Heart left ventricle (tissue), 16 donors: Measurements from ENCODE around the gene ZNF362. TPM values are rescaled to one million over a fixed set of nuclear protein-coding genes. Genes with fewer than 3 reads are reported as not detected.
A peak's percentile ranks its signal among the peaks of the same experiment; 100 is the strongest.

Experiments
- ATAC-seq, 4 donors: fragments of 200-7000 bp; cut with Tn5 transposase; one replicate each; pipeline ENCODE4 v1.9.1; 2020 to 2022; ENCODE audit warnings: moderate library complexity in 4 of 4, mild to moderate bottlenecking in 3 of 4, moderate number of reproducible peaks in 1 of 4
- DNase-seq, 5 donors: peaks; one replicate each; pipeline ENCODE4 v3.0.0-alpha.2; 2020
- H3K27ac ChIP-seq, 12 donors: fragments of 200-600 bp; sonication (generic) in 4 of 12; one replicate each; pipeline versions ENCODE4 v1.5.0 to v1.8.0; 2016 to 2022; ENCODE audit warnings: mild to moderate bottlenecking in 2 of 12
- H3K27me3 ChIP-seq, 9 donors: fragments of 200-600 bp; sonication (generic) in 2 of 9; one replicate each; pipeline versions ENCODE4 v1.5.1 to v1.8.0; 2016 to 2022; ENCODE audit warnings: mild to moderate bottlenecking in 3 of 9
- H3K36me3 ChIP-seq, 9 donors: fragments of 200-600 bp; sonication (generic) in 2 of 9; one replicate each; pipeline versions ENCODE4 v1.5.0 to v1.8.0; 2018 to 2022; ENCODE audit warnings: mild to moderate bottlenecking in 2 of 9
- H3K4me1 ChIP-seq, 12 donors: fragments of 200-600 bp; sonication (generic) in 4 of 12; one replicate each; pipeline versions ENCODE4 v1.5.0 to v1.8.0; 2016 to 2022; ENCODE audit warnings: mild to moderate bottlenecking in 3 of 12
- H3K4me3 ChIP-seq, 12 donors: fragments of 200-600 bp; sonication (generic) in 4 of 12; one replicate each; pipeline versions ENCODE4 v1.5.0 to v1.8.0; 2017 to 2022; ENCODE audit warnings: mild to moderate bottlenecking in 9 of 12, moderate library complexity in 4 of 12
- H3K9me3 ChIP-seq, 12 donors: fragments of 200-600 bp; sonication (generic) in 4 of 12; one replicate each; pipeline versions ENCODE4 v1.5.0 to v1.8.0; 2016 to 2022; ENCODE audit warnings: mild to moderate bottlenecking in 1 of 12
- POLR2A ChIP-seq, 2 donors: fragments of 450-650 bp; IDR thresholded peaks; one replicate each; pipeline ENCODE4 v1.6.1; 2017; ENCODE audit warnings: antibody characterized with exemption in 2 of 2, mild to moderate bottlenecking in 2 of 2, moderate library complexity in 2 of 2
- WGBS, 4 donors: extraction: QIAGEN DNeasy Blood & Tissue Kit in 2 of 4; methylation state at CpG; one replicate each; pipeline versions ENCODE4 v1.1.5 to v1.1.7; 2013 to 2018; 5-methylcytosine and 5-hydroxymethylcytosine counted together
- intact Hi-C, 10 donors: fragments of 100-400 bp; cut with DNase I; formaldehyde crosslinking; loops; one replicate each; pipeline versions ENCODE4 v1.11.1 to v1.14.2; 2022
- polyA plus RNA-seq, 2 donors: library from polyadenylated mRNA; stranded (reverse); fragments of 200-250 nt; gene quantifications; one replicate each; pipeline ENCODE4 v1.2.3, GENCODE V29; 2013
- total RNA-seq, 9 donors: library from RNA; depleted of rRNA in 2 of 9; stranded (reverse); fragments of >200 nt in 2 of 9; fragmentation: NEBNext Ultra II Directional in 3 of 9; extraction: Animal tissue kit (Norgen Biotek cat#: 25700) in 3 of 9; gene quantifications; one replicate each; pipeline versions ENCODE4 v1.1.0 to v1.2.4, GENCODE V29; 2016 to 2023
- TF ChIP-seq, protein P1 (sequence below), 12 donors: fragments of 200-600 bp; sonication (generic) in 4 of 12; IDR thresholded peaks; one replicate each; pipeline versions ENCODE4 v1.5.0 to v1.8.0; 2018 to 2022; ENCODE audit warnings: antibody characterized with exemption in 12 of 12, mild to moderate bottlenecking in 5 of 12
- donor health status: ischemic (EF 13 %, LVEDD 7.1; RV severe dilation, severe dysfunction).
- donor health status: healthy with polysubstance abuse.
- donor health status: DM: no; HTN: yes; CAD: no.
- donor health status: DM: no; HTN: no; CAD: no.
- donor health status: ischemic (EF 25% LVEDD 6.9; RV normal size, moderate dysfunction).
- donor health status: ischemic (EF 25% LVEDD 5.7; RV mildly dilated, moderate dysfunction).
- donor health status: healthy.
- donor health status: DM: yes; HTN: yes; CAD: no.
- donor health status: ischemic (EF 35%, LVEDD 5.7; RV mildly dilated, moderate dysfunction).
- donor health status: nonischemic (EF 11% LVEDD 7.7; RV severe dilation, severe dysfunction).
- donor health status: DM: yes; HTN: yes; CAD: no.
- donor health status: PGD.
- donor health status: ischemic (EF 29% LVEDD 5.4; RV normal size, mild dysfunction).
- donor health status: nonischemic (EF 23%, LVEDD 6.1; RV moderate dilation, normal function).

ZNF362 gene
- total and polyA plus RNA-seq, 11 donors = 11.1 to 39.7 (median 32.5) TPM

DNA sequence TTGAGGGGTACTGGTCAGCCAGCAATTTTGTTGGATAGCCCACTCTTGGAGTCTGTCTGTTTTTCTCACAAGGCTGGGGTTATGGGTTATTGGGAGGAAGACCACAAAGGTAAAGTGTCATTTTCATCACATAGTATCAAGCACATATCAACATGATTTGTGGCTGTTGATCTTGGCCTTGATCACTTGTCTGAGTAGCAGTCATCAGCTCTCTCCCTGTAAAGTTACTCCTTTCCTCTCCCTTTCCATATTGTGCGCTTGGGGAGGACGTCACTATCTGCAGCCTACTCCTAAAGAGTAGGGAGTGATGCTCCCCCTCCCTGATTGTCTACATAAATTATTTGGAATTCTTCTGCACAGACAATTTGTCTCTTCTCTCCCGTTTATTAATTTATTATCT lies 1.8 kb upstream of the ZNF362 start:
- no peak for TF ChIP-seq POLR2A (IDR thresholded peaks at IDR 0.05)
- TF ChIP-seq, protein P1, sequence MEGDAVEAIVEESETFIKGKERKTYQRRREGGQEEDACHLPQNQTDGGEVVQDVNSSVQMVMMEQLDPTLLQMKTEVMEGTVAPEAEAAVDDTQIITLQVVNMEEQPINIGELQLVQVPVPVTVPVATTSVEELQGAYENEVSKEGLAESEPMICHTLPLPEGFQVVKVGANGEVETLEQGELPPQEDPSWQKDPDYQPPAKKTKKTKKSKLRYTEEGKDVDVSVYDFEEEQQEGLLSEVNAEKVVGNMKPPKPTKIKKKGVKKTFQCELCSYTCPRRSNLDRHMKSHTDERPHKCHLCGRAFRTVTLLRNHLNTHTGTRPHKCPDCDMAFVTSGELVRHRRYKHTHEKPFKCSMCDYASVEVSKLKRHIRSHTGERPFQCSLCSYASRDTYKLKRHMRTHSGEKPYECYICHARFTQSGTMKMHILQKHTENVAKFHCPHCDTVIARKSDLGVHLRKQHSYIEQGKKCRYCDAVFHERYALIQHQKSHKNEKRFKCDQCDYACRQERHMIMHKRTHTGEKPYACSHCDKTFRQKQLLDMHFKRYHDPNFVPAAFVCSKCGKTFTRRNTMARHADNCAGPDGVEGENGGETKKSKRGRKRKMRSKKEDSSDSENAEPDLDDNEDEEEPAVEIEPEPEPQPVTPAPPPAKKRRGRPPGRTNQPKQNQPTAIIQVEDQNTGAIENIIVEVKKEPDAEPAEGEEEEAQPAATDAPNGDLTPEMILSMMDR (IDR thresholded peaks at IDR 0.05) = no peak
- Histone ChIP-seq H3K9me3 (no peaks in the 10 kb centered on the region), H3K27me3 (no peaks in the 10 kb centered on the region), H3K36me3 (no peaks in the 10 kb centered on the region), H3K4me1 (peaks cover 6 to 33% (median 20%) of the 10 kb centered on the region in 12 donors), H3K4me3 (no peak overlapping the region), H3K27ac (peak overlapping the region in 2 of 12 donors; percentile 92 to 94)
- DNase-seq (no peak), ATAC-seq (no peak)
- WGBS, 4 donors = 82 to 92% (median 88%) methylated on average over 3 of the region's 3 CpGs
- intact Hi-C loops = loop anchor here in 1 of 10 donors (10.0 kb wide), 1 partner anchor 120 kb away; no protein-coding TSS in a partner anchor

DNA sequence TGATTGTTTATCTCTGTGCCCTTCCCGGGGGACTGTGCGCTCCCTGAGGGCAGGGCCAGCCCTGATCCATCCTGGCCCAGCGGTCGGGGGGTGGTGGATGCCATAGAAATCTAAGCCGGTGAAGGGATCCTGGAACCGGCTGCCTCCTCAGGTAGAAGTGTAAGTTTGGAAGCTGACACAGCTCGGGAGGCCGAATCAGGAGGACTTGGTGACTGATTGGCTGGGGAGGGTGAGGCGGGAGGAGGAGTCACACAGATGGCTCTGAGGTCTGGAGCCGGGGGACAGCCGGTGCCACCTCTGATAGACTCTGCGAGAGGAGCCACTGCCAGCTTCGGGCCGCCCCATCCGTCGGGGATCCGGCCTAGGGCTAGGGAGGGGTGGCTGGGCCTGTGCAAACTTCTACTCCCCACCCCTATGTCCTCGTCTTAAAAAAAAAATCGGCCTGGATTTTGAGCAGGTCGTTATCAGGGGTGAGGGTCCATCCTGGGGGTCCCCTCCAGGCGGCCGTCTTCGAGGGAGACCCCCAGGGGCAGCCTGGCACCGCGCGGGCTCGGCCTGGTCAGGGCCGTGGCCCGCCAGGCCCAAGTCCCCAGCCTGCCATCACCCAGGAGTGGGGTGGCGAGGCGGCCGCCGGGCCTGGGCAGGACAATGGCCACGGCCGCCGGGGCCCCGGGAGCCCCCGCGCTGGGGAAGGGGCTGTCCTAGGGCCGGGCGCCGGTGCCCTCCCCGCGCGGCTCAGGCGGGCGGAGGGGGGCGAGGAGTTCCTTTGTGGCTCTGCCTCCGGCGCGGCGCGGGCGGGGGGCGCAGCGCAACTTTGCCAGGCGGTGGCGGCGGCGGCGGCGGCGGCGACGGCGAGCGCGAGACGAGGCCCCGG lies 708 bp upstream of the ZNF362 start:
- Histone ChIP-seq H3K27me3 (no peaks in the 10 kb centered on the region), H3K36me3 (no peaks in the 10 kb centered on the region), H3K27ac (peak overlapping the region; percentile 92 to 98 (median 95)), H3K4me1 (peaks cover 12 to 44% (median 31%) of the 10 kb centered on the region in 12 donors), H3K4me3 (peak overlapping the region; percentile 42 to 99 (median 62)), H3K9me3 (no peaks in the 10 kb centered on the region)
- peak in 1 of 2 donors; percentile 82 for TF ChIP-seq POLR2A (IDR thresholded peaks at IDR 0.05)
- TF ChIP-seq, protein P1 (IDR thresholded peaks at IDR 0.05) = no peak
- DNase-seq (peak; percentile 78 to 91 (median 86)), ATAC-seq (peak; percentile 81 to 88 (median 88))
- 5 to 21% (median 12%) methylated on average over 18 to 70 of the region's 70 CpGs for WGBS, 4 donors
- intact Hi-C loops = loop anchor here in 4 of 10 donors (5.0 to 10.0 kb wide), 5 partner anchors 33 to 121 kb away; partner anchors contain the start of gene TRIM62 (in 1 of the 4)

DNA sequence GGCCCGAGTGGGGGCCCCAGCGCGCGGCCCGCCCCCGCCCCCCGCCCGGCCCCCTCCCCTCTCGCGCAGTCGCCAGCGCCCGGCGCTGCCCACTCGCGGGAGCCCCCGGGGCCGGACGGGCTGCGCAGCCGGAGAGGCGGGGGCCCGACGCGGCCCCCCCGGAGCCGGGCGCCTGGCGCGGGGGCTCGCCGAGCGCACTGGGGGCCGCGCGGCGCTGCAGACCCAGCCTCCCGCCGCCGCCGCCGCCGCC lies 146 bp upstream of the ZNF362 start:
- Histone ChIP-seq H3K4me3 (peak overlapping the region in 8 of 12 donors; percentile 36 to 99 (median 70)), H3K4me1 (peaks cover 18 to 49% (median 37%) of the 10 kb centered on the region in 12 donors), H3K36me3 (no peaks in the 10 kb centered on the region), H3K9me3 (no peaks in the 10 kb centered on the region), H3K27ac (peak overlapping the region in 10 of 12 donors; percentile 92 to 98 (median 95)), H3K27me3 (no peaks in the 10 kb centered on the region)
- WGBS, 4 donors = 0 to 1% methylated on average over 39 to 42 of the region's 43 CpGs; no CpG with 5 or more reads in 2 of the 4 donors
- intact Hi-C loops = loop anchor here in 4 of 10 donors (5.0 to 10.0 kb wide), 5 partner anchors 34 to 121 kb away; partner anchors contain the start of gene TRIM62 (in 1 of the 4)
- ATAC-seq = no peak
- no peak for DNase-seq
- no peak for TF ChIP-seq POLR2A (IDR thresholded peaks at IDR 0.05)
- TF ChIP-seq, protein P1 (IDR thresholded peaks at IDR 0.05) = no peak

- Histone ChIP-seq H3K27ac (peak overlapping the region; percentile 51 to 94 (median 88)), H3K4me3 (peak overlapping the region; percentile 35 to 99 (median 80)), H3K9me3 (no peaks in the 10 kb centered on the region), H3K36me3 (no peaks in the 10 kb centered on the region), H3K4me1 (peaks cover 18 to 58% (median 46%) of the 10 kb centered on the region in 12 donors), H3K27me3 (no peaks in the 10 kb centered on the region)
- no peak for DNase-seq
- no peak for TF ChIP-seq POLR2A (IDR thresholded peaks at IDR 0.05)
- TF ChIP-seq, protein P1 (IDR thresholded peaks at IDR 0.05) = no peak
- intact Hi-C loops = loop anchor here in 4 of 10 donors (1.0 to 10.0 kb wide), 6 partner anchors 35 to 122 kb away; partner anchors contain the start of gene TRIM62 (in 2 of the 4)
- no peak for ATAC-seq
- WGBS, 4 donors = 0 to 1% (median 1%) methylated on average over 18 of the region's 18 CpGs
Observed at GRCh38 chr1:33257207-33257771, 997 bp downstream of the ZNF362 start.
